IMR-90 (cell line): Measurements from ENCODE around the gene FOXN3. TPM values are rescaled to one million over a fixed set of nuclear protein-coding genes. Genes with fewer than 3 reads are reported as not detected.

Experiments used
- ATAC-seq: fragments of 200-7000 bp; cut with Tn5 transposase; 2 replicates; pipeline ENCODE4 v1.9.1; 2020; ENCODE audit warnings: low read depth, mild to moderate bottlenecking, moderate library complexity
- BruUV-seq: library from RNA; stranded (reverse); fragments of 400-500 nt; replicated peaks from 2 replicates; lab custom pipeline; 2021; lab: Mats Ljungman, UMichigan
- CTCF ChIA-PET: fragments of 300-600 bp; formaldehyde crosslinking; extraction: SDS; loops from one replicate; lab custom pipeline; 2021; ENCODE audit warnings: antibody characterized with exemption; lab: Yijun Ruan, JAX
- POLR2A ChIA-PET: fragments of 300-600 bp; sonication (Branson Sonifier 250); formaldehyde crosslinking; loops from one replicate; lab custom pipeline; 2022; ENCODE audit warnings: antibody characterized with exemption; ENCODE audit not compliant: unreplicated experiment; lab: Charles Lee
- DNase-seq: peaks from one replicate; pipeline ENCODE4 v3.0.0; 2013
- H2AFZ ChIP-seq: replicated peaks from 2 replicates; pipeline ENCODE3; 2013; ENCODE audit warnings: low read length, mild to moderate bottlenecking; ENCODE audit not compliant: poor library complexity
- H2AK5ac ChIP-seq: 2 replicates; pipeline ENCODE4 v1.6.1; 2013; ENCODE audit warnings: low read depth, low read length, inconsistent platforms
- H2AK9ac ChIP-seq: replicated peaks from 2 replicates; pipeline ENCODE3; 2013; ENCODE audit warnings: mild to moderate bottlenecking, low read depth, low read length, moderate library complexity; ENCODE audit not compliant: poor library complexity
- H2BK120ac ChIP-seq: 2 replicates; pipeline ENCODE4 v1.6.1; 2013; ENCODE audit warnings: low read depth, low read length, inconsistent platforms
- H2BK15ac ChIP-seq: 3 replicates; pipeline ENCODE4 v1.6.1; 2013; ENCODE audit warnings: low read depth, low read length, inconsistent platforms
- H2BK20ac ChIP-seq: 2 replicates; pipeline ENCODE4 v1.6.1; 2013; ENCODE audit warnings: low read depth, mild to moderate bottlenecking, inconsistent platforms, low read length, moderate library complexity
- H2BK5ac ChIP-seq: 2 replicates; pipeline ENCODE4 v1.6.1; 2013; ENCODE audit warnings: mild to moderate bottlenecking, low read depth, low read length, inconsistent platforms; ENCODE audit not compliant: poor library complexity, severe bottlenecking
- H3K14ac ChIP-seq: replicated peaks from 2 replicates; pipeline ENCODE4 v1.6.1; 2013; ENCODE audit warnings: low read depth, low read length, inconsistent platforms
- H3K18ac ChIP-seq: 2 replicates; pipeline ENCODE4 v1.6.1; 2013; ENCODE audit warnings: low read depth, low read length, control low read depth
- H3K23ac ChIP-seq: 2 replicates; pipeline ENCODE4 v1.6.1; 2013; ENCODE audit warnings: low read depth, low read length, inconsistent platforms
- H3K27ac ChIP-seq: 2 replicates; pipeline ENCODE4 v1.5.1; 2013; ENCODE audit warnings: mild to moderate bottlenecking, control low read depth, low read length; ENCODE audit not compliant: insufficient read depth
- H3K27me3 ChIP-seq: 2 replicates; pipeline ENCODE4 v1.6.1; 2013; ENCODE audit warnings: low read length; ENCODE audit not compliant: control insufficient read depth, insufficient read depth
- H3K36me3 ChIP-seq: 2 replicates; pipeline ENCODE4 v1.6.1; 2013; ENCODE audit warnings: low read length, mixed read lengths; ENCODE audit not compliant: control insufficient read depth, insufficient read depth
- H3K4ac ChIP-seq: 2 replicates; pipeline ENCODE4 v1.6.1; 2013; ENCODE audit warnings: low read depth, low read length, inconsistent platforms
- H3K4me1 ChIP-seq: 2 replicates; pipeline ENCODE4 v1.6.1; 2013; ENCODE audit warnings: low read length, mixed read lengths; ENCODE audit not compliant: control insufficient read depth, insufficient read depth
- H3K4me2 ChIP-seq: 2 replicates; pipeline ENCODE4 v1.6.1; 2013; ENCODE audit warnings: low read depth, mild to moderate bottlenecking, control low read depth, low read length, moderate library complexity
- H3K4me3 ChIP-seq: 2 replicates; pipeline ENCODE4 v1.5.1; 2013; ENCODE audit warnings: low read depth, mild to moderate bottlenecking, control low read depth, low read length, moderate library complexity; ENCODE audit not compliant: insufficient read depth
- H3K56ac ChIP-seq: 2 replicates; pipeline ENCODE4 v1.6.1; 2013; ENCODE audit warnings: low read length, inconsistent platforms; ENCODE audit not compliant: insufficient read depth; ENCODE audit errors: extremely low read depth
- H3K79me1 ChIP-seq, 2 experiments: 2 replicates each; pipeline ENCODE4 v1.6.1; 2013; ENCODE audit warnings: low read length in 2 of 2, inconsistent platforms in 1 of 2, low read depth in 1 of 2
- H3K9ac ChIP-seq: 2 replicates; pipeline ENCODE4 v1.6.1; 2013; ENCODE audit warnings: low read depth, low read length, control low read depth
- H3K9me1 ChIP-seq: 2 replicates; pipeline ENCODE4 v1.6.1; 2013; ENCODE audit warnings: low read length, inconsistent platforms; ENCODE audit not compliant: insufficient read depth
- H3K9me3 ChIP-seq: 2 replicates; pipeline ENCODE4 v1.6.1; 2013; ENCODE audit warnings: low read length; ENCODE audit not compliant: control insufficient read depth, insufficient read depth
- H4K20me1 ChIP-seq: 2 replicates; pipeline ENCODE4 v1.6.1; 2013; ENCODE audit warnings: low read length, inconsistent platforms; ENCODE audit not compliant: insufficient read depth
- H4K5ac ChIP-seq: 2 replicates; pipeline ENCODE4 v1.6.1; 2013; ENCODE audit warnings: mild to moderate bottlenecking, low read depth, low read length, control low read depth
- H4K8ac ChIP-seq, 2 experiments: 2 replicates each; pipeline ENCODE4 v1.6.1; 2013; ENCODE audit warnings: low read depth in 2 of 2, low read length in 2 of 2, control low read depth in 1 of 2, inconsistent platforms in 1 of 2
- H4K91ac ChIP-seq: 2 replicates; pipeline ENCODE4 v1.6.1; 2013; ENCODE audit warnings: low read depth, low read length, inconsistent platforms; ENCODE audit not compliant: insufficient read depth
- CEBPB ChIP-seq: IDR thresholded peaks from 2 replicates; pipeline ENCODE4 v1.6.1; 2012; ENCODE audit warnings: low read depth, low read length, improper control_type of control experiment
- POLR2A ChIP-seq: IDR thresholded peaks from 2 replicates; pipeline ENCODE4 v1.6.1; 2012; ENCODE audit warnings: mild to moderate bottlenecking, low read depth, low read length
- RCOR1 ChIP-seq: IDR thresholded peaks from 2 replicates; pipeline ENCODE4 v1.6.1; 2012; ENCODE audit warnings: mild to moderate bottlenecking, low read length, improper control_type of control experiment; ENCODE audit not compliant: insufficient replicate concordance
- WGBS, 2 experiments: methylation state at CpG; one replicate each; pipeline versions ENCODE4 v1.1.5 to v1.1.7; 2013; ENCODE audit warnings: missing lambda C conversion rate in 2 of 2; ENCODE audit not compliant: insufficient read length in 1 of 2; ENCODE audit errors: extremely low coverage in 2 of 2; 5-methylcytosine and 5-hydroxymethylcytosine counted together
- dilution Hi-C: fragments of 300-500 bp; cut with HindIII; formaldehyde crosslinking; loops from one replicate; pipeline ENCODE4 v1.14.3; 2018; ENCODE audit warnings: low sequenced_read_pairs; ENCODE audit not compliant: unreplicated experiment
- in situ Hi-C: fragments of 300-500 bp; cut with MboI; formaldehyde crosslinking; loops from 3 replicates; pipeline ENCODE4 v1.14.3; 2019; ENCODE audit warnings: low sequenced_read_pairs, inconsistent platforms, mixed read lengths
- intact Hi-C: fragments of 100-400 bp; cut with micrococcal nuclease; formaldehyde crosslinking; loops from 2 replicates; pipeline ENCODE4 v1.10.0; 2022
- polyA plus RNA-seq, 3 experiments: library from polyadenylated mRNA; depleted of rRNA; stranded (reverse); fragments of >200 nt; gene quantifications; 2 replicates each; pipeline ENCODE4 v1.2.3, GENCODE V29; 2012; ENCODE audit warnings: low replicate concordance in 1 of 3
- total RNA-seq: library from RNA; depleted of rRNA; stranded (reverse); fragments of >200 nt; gene quantifications from 2 replicates; pipeline ENCODE4 v1.2.3, GENCODE V29; 2012

FOXN3 gene
- total and polyA plus RNA-seq, 2 of the 4 experiments (the other 2 are of a cell fraction), result 22.6 to 33.7 TPM

GRCh38 chr14:89178800-89179535, 238.1 kb downstream of the FOXN3 start:
- H3K9me1 ChIP-seq, result peaks cover 18% of the 10 kb centered on the region
- no peak overlapping the region for H3K4ac ChIP-seq
- no peak overlapping the region for H3K23ac ChIP-seq
- CTCF ChIA-PET, result no interaction called here
- no peak overlapping the region for H4K5ac ChIP-seq
- no peak overlapping the region for H3K56ac ChIP-seq
- H2BK120ac ChIP-seq, result no peak overlapping the region
- dilution Hi-C loops, result no loop called here
- peak overlapping the region; percentile 6 for H2AFZ ChIP-seq
- no peak overlapping the region for H3K18ac ChIP-seq
- POLR2A ChIA-PET, result no interaction called here
- H3K27me3 ChIP-seq, result no peaks in the 10 kb centered on the region
- H3K9me3 ChIP-seq, result no peaks in the 10 kb centered on the region
- H4K91ac ChIP-seq, result no peak overlapping the region
- H3K79me1 ChIP-seq, result peaks cover 7 to 47% of the 10 kb centered on the region in 2 experiments
- H2BK20ac ChIP-seq, result peak overlapping the region; percentile 18; the same call in 1 of the 2 replicates
- H2AK5ac ChIP-seq, result 0 out of 2 replicates have a peak overlapping the region, but pooled peaks have one; percentile 11
- H3K4me1 ChIP-seq, result peaks cover 6% of the 10 kb centered on the region
- H3K4me2 ChIP-seq, result no peak overlapping the region
- peak; percentile 60 for ATAC-seq
- WGBS, 2 experiments, result 100% methylated on average over 1 of the region's 7 CpGs; no CpG with 5 or more reads in 1 of the 2 experiments
- no peak overlapping the region for H3K14ac ChIP-seq
- peaks cover 16% of the 10 kb centered on the region for H3K36me3 ChIP-seq
- TF ChIP-seq CEBPB (peak; percentile 77), POLR2A (no peak), RCOR1 (no peak)
- H2AK9ac ChIP-seq, result peak overlapping the region; percentile 23
- no peak overlapping the region for H2BK5ac ChIP-seq
- no peak overlapping the region for H3K27ac ChIP-seq
- no peak overlapping the region for H3K4me3 ChIP-seq
- no peak overlapping the region for H3K9ac ChIP-seq
- no TSS peak for BruUV-seq
- H2BK15ac ChIP-seq, result no peak overlapping the region
- no peak overlapping the region for H4K8ac ChIP-seq
- DNase-seq, result peak; percentile 68
- intact Hi-C loops, result loop anchor here (5.0 kb wide), 1 partner anchor 137 kb away; no protein-coding TSS in a partner anchor
- peaks cover 9% of the 10 kb centered on the region; the same call in 1 of the 2 replicates for H4K20me1 ChIP-seq
- in situ Hi-C loops, result no loop called here
